Measurements from ENCODE around the gene RAB12.
"Not testable (repeated sequence)": the region's sequence is repeated elsewhere in the genome, so short reads cannot be mapped to it uniquely, and the experiment has no call there.

RAB12 gene

DNA sequence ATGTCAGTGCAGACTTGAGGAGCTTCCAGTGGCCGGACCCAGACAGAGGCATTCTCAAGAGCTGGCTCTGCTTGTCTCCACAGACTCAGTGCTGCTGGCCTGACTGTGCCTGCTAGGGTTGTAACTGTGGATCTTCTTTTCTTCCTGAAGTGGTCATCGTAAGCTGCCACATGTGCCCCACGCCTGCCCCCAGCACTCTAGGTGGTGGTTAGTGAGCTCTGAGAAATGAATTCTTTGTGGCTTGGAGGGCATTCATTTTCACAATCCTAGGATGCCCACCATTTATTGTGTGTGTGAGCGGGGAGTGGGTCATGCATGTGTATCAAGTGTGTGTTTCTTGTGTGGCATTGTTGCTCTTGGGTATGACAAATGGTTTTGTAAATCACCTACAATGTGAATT lies 23.1 kb downstream of the RAB12 start:
- no peak overlapping the region for H3K4me3 ChIP-seq (ENCODE audit: low read depth, low read length)
- DNase-seq (ENCODE audit: low read depth) = no peak

DNA sequence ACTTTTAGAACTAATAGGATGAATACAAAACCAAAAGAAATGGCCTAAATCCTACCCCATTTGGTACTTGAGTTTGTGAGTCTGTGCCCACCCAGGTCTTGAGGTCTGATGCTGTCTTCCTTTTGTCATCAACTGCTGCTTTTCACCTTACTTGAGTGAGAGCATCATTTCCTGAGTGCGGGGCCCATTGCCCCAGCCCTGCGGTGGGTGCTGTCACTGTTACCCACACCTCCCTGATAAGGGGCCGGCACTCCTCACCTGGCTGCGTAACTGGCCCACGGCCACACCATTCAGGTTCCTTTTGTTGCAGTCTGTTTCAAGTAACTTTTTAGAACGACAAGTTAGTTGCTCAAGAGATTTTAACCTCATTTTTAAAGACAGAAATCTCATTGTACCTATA lies 25.3 kb downstream of the RAB12 start:
- no peak overlapping the region for H3K4me3 ChIP-seq (ENCODE audit: low read depth, low read length)
- DNase-seq (ENCODE audit: low read depth) = no peak

DNA sequence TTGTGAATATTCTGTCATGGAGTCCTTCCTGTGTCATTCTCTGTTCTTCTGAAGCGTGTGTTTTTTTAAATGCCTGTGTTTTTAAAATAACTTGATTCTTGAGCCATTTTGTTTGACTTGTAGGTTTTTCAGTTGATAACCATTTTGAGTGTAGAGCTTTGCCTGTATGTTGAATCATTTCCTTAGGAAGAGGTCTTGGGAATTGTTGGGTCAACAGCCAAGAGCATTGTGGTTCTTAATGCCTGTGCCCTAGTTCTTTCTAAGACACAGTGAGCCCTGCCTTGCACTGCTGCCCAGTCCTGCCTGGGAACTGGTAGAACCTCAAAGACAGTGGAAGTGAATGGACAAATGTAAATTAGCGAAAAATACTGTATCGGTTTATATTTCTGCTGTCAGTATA lies 25.9 kb downstream of the RAB12 start:
- no peak overlapping the region for H3K4me3 ChIP-seq (ENCODE audit: low read depth, low read length)
- DNase-seq (ENCODE audit: low read depth) = peak; percentile 25

DNA sequence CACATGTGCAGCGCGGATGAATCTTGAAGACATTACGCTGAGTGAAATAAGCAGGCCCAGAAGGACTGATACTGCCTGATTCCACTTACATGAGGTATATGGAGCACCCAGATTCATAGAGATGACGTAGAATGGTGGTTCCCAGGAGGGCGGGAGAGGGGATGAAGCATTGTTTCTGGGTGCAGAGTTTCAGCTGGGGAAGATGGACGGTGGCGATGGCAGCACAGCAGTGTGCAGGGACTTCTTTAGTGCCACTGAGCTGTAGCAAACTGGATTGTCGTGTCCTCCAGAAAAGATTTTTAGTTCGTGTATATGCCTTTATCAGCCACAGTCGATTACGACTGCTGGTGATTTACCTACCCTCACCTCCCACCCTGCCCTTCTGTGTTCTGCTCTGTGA lies 30.5 kb downstream of the RAB12 start:
- H3K4me3 ChIP-seq (ENCODE audit: low read depth, low read length) = no peak overlapping the region
- no peak for DNase-seq (ENCODE audit: low read depth)

DNA sequence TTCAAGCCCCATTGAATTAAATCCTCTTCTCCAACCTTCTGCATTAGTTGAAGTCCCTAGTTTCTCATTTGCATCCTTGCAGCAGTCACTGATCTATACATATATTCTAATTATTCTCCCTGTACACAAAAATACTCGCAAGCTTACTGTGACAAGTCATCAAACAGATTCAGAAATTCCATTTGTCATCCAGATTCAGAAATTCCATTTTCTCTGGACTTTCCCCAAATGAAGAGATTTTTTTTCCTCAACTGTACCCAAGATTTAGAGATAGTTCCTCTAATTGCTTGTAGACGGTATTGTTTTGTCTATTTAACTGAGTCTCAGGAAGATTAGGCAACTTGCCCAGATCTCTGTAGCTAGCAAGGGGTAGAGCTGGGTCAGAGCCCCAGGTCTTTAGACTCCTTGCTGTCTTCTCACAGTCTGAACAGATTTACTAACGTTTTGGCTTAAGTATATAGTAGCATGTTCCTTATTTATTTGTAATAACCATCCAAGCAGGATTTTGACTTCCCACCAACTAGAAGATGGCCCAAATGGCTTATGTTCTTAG lies 34.2 kb downstream of the RAB12 start:
- H3K4me3 ChIP-seq (ENCODE audit: low read depth, low read length) = no peak overlapping the region
- DNase-seq (ENCODE audit: low read depth) = no peak

DNA sequence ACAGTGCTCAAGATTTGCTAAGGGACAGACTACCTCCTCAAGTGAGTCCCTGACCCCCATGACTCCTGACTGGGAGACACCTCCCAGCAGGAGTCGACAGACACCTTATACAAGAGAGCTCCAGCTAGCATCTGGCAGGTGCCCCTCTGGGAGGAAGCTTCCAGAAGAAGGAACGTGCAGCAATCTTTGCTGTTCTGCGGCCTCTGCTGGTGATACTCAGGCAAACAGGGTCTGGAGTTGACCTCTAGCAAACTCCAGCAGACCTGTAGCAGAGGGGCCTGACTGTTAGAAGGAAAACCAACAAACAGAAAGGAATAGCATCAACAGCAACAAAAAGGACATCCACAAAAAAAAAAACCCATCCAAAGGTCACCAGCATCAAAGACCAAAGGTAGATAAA lies 38.1 kb downstream of the RAB12 start:
- not testable (repeated sequence) for H3K4me3 ChIP-seq (ENCODE audit: low read depth, low read length); DNase-seq (ENCODE audit: low read depth)

DNA sequence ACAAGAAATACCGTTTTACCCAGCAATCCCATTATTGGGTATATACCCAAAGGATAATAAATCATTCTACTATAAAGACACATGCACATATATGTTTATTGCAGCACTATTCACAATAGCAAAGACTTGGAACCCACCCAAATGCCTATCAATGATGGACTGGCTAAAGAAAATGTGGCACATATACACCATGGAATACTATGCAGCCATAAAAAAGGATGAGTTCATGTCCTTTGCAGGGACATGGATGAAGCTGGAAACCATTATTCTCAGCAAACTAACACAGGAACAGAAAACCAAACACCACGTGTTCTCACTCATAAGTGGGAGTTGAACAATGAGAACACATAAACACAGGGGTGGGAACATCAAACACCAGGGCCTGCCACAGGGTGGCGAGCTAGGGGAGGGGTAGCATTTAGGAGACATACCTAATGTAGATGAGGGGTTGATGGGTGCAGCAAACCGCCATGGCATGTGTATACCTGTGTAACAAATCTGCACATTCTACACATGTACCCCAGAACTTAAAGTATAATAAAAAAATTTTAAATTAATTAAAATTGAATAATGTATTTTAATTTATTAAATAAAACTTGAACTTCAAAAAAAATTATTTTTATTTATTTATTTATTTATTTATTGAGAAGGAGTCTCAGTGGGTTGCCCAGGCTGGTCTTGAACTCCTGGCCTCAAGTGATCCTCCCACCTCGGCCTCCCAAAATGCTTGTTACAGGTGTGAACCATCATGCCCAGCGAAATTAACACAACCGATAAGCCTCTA lies 42.4 kb downstream of the RAB12 start:
- not testable (repeated sequence) for H3K4me3 ChIP-seq (ENCODE audit: low read depth, low read length); DNase-seq (ENCODE audit: low read depth)

DNA sequence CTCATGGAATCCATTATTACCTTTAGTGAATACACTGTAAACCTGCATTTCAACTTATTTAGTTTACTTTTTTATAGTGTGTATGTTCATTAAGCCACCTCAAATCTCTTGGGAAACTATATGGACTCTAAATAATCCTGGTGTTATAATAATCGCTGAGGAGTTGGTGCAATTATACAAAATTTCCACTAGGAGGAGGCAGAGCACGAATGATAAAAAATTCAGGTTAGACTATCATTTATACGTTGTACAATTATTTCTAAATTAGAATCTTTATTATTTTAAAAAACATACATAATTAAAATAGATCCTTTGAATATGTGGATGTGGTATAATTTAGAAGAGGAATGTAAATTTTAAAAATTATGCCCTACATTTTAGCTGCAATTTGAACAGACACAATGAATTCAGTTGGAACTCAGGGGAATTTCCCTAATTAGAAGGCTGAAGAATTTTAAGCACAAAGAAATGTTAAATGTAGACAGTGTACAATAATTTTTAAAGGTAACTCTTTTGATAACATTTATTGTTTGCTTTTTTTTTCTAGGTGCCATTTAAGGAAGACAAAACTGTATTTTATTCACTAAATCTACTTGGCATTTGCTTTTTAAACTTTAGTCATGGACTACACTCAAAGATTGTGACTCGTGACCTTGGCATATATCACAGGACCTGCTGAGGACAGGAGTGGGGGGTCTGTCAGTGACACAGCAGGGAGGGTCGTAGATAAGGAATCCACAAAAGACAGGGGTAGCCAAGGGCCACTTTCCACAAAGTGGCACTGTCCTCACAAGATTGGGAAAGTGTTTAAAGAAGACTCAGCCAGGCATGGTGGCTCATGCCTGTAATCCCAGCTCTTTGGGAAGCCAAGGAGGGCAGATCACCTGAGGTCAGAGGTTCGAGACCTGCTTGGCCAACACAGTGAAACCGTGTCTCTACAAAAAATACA lies 45.5 kb downstream of the RAB12 start:
- no peak for DNase-seq (ENCODE audit: low read depth)
- H3K4me3 ChIP-seq (ENCODE audit: low read depth, low read length) = no peak overlapping the region

DNA sequence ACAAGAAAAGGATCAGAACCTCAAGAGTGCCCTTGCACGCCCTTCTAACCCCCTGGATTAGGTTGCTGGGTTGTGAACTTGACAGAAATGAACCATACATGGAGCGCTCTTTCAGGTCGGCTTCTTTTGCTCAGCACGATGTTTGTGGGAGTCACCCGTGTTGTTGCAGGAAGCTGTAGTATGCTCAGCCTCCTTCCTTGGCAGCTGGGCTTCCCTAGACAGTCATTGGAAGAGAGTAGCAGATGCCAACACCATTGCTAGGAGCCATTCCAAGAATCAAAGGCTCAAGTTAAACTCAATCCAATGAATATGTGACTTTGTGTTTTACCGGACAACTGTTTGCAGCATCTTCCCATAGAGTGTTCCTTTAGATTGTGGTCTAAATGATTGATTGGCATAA lies 47.0 kb downstream of the RAB12 start:
- DNase-seq (ENCODE audit: low read depth) = no peak

DNA sequence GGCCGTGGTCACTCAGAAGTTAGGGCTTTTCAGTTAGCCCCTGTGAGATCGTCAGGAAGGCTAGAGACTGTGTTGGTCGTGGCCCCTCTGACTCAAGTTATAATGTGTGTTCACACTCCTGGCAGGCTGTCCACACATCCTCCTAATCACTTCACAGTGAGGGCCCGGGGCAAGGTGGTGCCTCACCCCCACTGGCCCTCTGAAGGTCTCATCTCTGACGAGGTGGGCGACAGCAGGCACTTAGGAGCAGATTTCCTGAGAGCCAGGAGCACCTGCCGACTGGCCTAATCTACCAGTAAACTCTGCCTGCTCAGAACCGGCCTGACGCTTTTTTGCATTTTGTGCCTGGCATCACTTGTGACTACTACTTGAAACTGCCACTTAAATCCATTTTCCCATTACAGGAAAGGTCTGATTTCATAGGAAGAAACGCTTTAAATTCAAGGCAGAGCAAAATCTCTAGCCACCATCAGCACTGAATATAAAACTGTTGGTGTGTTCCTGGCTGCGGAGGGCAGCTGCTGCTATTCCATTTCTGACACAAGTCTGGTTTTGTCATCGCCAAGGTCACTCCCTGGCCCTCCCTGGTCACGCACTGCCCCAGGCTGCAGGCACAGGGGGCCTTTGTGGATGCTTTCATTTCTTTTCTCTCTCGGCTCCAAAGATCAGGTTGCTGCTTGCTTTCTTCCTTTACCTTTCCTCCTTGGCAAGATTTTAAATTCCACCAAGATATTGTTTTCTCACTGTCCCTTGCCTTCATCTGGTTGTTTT lies 48.0 kb downstream of the RAB12 start:
- no peak for DNase-seq (ENCODE audit: low read depth)
- H3K4me3 ChIP-seq (ENCODE audit: low read depth, low read length) = no peak overlapping the region

More for the DNA sequence above, 47.0 kb downstream of the RAB12 start:
- H3K4me3 ChIP-seq (ENCODE audit: low read depth, low read length) = no peak overlapping the region

DNA sequence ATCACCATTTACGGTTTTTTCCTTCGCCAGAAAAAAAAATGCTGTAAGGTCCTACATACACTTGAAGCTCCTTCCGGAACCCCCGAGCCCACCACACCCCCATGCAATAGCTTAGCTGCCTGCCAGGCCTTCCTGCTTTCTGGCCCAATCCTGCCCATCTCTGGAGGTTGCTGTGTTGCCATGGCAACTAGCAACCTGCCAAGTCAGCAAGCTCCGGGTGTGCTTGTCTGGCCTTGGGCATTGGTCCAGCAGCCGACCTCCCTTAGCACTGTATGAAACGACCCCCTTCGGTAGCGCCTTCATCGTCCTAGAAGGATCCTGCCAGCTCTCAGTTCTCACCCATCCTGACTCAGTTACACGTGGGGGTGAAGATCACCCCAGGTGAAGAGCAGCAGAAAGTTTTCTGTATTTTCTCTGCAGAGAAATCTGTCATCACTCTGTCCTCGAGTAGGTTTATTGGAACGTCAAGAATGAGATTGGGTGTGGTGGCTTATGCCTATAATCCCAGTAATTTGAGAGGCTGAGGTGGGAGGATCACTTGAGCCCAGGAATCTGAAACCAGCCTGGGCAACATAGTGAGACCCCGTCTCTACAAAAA lies 48.7 kb downstream of the RAB12 start:
- DNase-seq (ENCODE audit: low read depth) = no peak

DNA sequence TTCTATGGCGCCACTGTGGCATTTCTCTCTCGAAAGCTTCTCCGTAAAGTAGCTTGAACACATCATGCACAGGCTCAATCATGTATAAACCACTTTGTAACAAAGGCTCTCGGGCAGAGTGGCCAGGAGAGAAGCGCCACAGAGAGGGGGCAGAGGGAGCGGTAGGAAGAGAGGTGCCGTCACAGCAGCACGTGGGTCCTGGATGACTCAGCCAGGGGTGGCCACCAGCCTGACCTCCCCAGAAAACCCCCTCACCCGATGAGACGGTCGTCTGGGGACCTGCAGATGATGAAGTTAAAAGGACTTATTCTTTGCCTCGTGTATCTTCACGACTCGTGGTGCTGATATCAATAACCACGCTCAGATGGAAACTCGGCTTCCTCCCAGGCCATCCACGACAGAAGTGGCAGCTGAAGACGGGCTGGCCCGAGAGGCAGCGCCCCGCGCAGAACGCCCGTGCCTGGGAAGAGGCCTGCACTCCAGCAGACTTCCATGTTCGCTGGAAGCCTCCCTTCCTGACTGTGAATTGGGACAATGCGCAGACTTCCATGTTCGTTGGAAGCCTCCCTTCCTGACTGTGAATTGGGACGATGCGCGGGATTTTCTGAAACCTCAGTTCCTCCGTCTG lies 49.7 kb downstream of the RAB12 start:
- H3K4me3 ChIP-seq (ENCODE audit: low read depth, low read length) = no peak overlapping the region
- no peak for DNase-seq (ENCODE audit: low read depth)

More for the DNA sequence above, 48.7 kb downstream of the RAB12 start:
- H3K4me3 ChIP-seq (ENCODE audit: low read depth, low read length) = no peak overlapping the region

DNA sequence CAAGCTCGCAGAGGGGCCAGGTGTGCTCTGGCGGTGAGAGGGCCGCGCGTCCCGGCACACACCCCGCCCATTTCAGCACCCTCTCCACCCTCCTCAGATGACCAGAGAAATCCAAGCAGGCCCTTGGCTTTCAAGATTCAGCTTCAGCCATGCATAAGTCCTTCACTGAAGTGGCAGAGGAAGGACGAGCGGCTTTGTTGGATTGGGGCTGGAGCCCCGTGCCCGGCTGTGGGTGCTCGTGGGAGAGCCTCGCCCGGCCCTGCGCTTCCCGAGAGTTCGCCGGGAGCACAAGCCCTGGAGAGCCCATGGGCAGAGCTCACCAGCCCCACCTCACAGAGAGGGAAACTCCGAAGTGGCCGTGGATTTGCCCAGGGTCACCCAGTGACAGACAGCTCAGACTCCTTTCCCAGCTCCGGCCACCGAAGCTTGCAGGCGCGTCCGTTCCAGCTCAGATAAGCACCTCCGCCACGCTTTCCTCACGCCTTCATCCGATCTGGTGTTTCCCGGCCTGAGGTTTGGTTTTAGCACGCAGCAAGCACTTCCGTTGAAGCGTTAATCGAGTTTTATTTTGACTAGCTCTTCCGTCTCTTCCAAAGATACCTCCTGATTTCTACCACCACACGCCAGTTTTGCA lies 50.5 kb downstream of the RAB12 start:
- no peak overlapping the region for H3K4me3 ChIP-seq (ENCODE audit: low read depth, low read length)
- DNase-seq (ENCODE audit: low read depth) = no peak

DNA sequence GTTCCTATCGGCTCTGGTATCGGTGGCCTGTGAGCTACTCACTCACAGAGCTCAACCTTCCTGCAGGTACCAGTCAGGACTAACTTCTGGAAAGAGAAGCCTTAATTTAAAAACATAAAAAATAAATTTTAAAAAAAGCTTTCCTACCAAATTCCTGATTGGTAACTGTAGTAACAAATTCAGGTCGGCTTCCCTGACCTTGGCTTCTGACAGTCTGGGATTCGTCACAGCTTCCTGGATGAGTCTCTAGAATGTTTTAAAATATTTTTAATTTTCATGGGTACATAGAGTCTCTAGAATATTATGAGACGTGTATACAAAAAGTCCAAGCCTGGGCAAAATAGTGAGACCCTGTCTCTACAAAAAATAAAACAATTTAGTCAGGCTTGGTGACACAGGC lies 51.1 kb downstream of the RAB12 start:
- no peak for DNase-seq (ENCODE audit: low read depth)
- no peak overlapping the region for H3K4me3 ChIP-seq (ENCODE audit: low read depth, low read length)

DNA sequence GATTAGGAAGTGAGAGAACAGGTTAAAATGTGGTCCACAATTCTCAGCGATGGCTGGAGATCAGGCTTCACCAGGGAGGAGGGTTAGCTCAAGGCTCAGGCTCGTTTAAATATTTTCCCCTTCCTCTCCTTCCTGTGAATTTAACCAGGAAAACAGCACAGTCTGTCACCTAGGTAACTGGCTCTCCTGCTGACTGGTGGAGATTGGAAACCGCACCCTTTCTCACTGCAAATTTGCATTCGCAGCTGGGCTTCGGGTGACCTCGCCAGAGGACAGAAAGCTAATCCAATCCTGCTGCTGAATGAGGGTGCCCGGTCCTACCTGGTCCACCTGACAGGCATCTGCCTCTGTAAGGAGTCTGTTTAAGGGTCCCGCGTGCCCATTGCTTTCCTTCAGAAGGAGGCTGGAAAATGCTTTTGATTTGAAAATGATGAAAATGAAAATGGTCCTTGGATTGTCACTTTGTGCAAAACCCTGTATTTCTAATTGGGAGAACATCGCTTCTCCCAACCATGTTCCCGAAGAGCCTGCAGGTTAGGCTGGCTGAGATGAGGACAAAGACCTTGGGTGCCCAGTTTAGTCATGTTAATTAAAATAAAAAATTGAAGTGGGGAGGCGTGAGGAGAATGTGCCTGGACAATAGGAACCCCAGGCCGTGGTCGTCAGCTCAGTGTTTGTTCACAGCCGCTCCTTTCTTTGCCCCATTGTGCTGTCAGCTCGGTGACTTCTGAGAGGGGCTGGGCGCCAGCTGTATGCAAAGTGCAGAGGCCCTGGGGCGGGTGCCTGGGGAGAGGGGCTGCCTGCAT lies 52.7 kb downstream of the RAB12 start:
- no peak for DNase-seq (ENCODE audit: low read depth)
- H3K4me3 ChIP-seq (ENCODE audit: low read depth, low read length) = no peak overlapping the region

DNA sequence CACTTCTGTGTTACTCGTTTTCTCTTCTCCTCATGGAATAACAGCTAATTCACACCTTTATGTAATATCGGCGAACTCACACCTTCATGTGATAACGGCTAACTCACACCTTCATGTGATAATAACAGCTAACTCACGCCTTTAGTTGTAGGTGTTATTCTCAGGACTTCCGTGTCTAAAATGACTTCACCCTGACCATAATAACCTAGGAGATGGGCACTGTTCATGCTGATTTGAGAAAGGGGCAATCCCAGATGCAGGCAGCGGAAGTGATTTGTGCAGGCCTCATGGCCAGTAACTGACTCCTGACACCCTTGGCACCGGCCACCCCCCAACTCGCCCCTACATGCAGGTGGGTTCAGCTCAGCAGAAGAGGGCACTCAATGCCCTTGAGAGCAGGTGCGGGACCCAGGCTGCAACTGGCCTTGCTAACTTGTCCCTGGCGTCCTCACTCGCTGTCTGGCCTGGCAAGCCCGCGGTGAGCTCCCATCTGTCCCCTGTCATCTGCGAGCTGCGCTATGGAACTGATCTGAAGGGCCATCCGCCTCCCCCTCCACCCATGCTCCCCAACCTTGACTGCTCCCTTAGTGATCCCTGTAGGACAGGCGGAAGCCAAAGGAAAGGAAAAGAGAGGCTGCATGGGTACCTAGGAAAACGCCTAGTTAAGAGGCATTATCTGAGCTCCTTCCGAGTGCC lies 53.5 kb downstream of the RAB12 start:
- no peak for DNase-seq (ENCODE audit: low read depth)
- no peak overlapping the region for H3K4me3 ChIP-seq (ENCODE audit: low read depth, low read length)

DNA sequence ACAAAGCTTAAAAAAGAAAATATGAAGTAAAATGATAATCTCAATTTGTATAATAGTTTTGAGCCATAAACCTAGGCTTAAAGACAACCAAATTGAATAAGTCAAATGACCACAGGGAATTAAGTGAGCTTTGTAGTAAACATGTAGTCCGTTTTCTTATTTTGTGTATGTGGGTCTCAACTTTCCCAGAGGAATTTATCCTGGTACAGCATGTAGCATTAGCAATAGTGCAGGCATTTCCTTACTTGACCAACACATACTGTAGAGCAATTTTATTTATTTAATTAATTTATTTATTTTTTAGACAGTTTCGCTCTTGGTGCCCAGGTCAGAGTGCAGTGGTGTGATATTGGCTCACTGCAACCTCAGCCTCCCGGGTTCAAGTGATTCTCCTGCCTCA lies 58.6 kb downstream of the RAB12 start:
- no peak overlapping the region for H3K4me3 ChIP-seq (ENCODE audit: low read depth, low read length)
- DNase-seq (ENCODE audit: low read depth) = peak; percentile 52

Data from skeletal muscle cell (primary cell).